Measurements from ENCODE around the gene FBXL17. TPM values are rescaled to one million over a fixed set of nuclear protein-coding genes. Genes with fewer than 3 reads are reported as not detected.

The FBXL17 gene
- total and polyA plus RNA-seq, 9 of the 15 experiments (the other 6 are each of a cell fraction or from before 2014, with no cell fraction given) = 0.32 to 5.4 (median 1.8) TPM

- H3K9me1 ChIP-seq (ENCODE audit: control insufficient read depth, insufficient read depth, low read length) = no peaks in the 10 kb centered on the region
- H3K79me2 ChIP-seq (ENCODE audit: control insufficient read depth, insufficient read depth, low read length) = peaks cover 6% of the 10 kb centered on the region; the same call in 2 of the 3 replicates
- H3K4me3 ChIP-seq = peak overlapping the region; percentile 78
- H3K9ac ChIP-seq (ENCODE audit: insufficient read depth in 1 of 2, low read depth in 2 of 2, low read length in 2 of 2) = peak overlapping the region; percentile 84 to 98
- WGBS (ENCODE audit: insufficient coverage, low coverage, missing lambda C conversion rate) = 1% methylated on average over 16 of the region's 74 CpGs
- H2AFZ ChIP-seq (ENCODE audit: low read depth, low read length) = peak overlapping the region; percentile 95
- CTCF ChIA-PET (ENCODE audit: low intra/inter-chr PET ratio) = no interaction called here
- POLR2A ChIA-PET = interaction anchor here (0.6 to 1.6 kb wide), 6 partner anchors 11 to 411 kb away, joined by 3 to 12 read pairs (median 3); no protein-coding TSS in a partner anchor
- intact Hi-C loops (cut with micrococcal nuclease) (loop anchor here (10.0 kb wide), 1 partner anchor 343 kb away; no protein-coding TSS in a partner anchor), in situ Hi-C loops (cut with MboI) (no loop called here)
- DNase-seq (ENCODE audit: extremely low read depth in 1 of 4, low spot score in 3 of 4) (peak; percentile 59 to 78 (median 63)), ATAC-seq (peak; percentile 87), FAIRE-seq (no peak)
- peak overlapping the region; percentile 87; the same call in 1 of the 2 replicates for H3K4me2 ChIP-seq (ENCODE audit: insufficient read depth, low read length)
- H4K20me1 ChIP-seq (replicated peaks; ENCODE audit: control insufficient read depth, insufficient read depth, low read length) = no peaks in the 10 kb centered on the region
- H3K9me3 ChIP-seq (replicated peaks; ENCODE audit: control insufficient read depth, insufficient read depth, low read depth, low read length) = no peaks in the 10 kb centered on the region
- peak overlapping the region; percentile 96 for H3K27ac ChIP-seq (ENCODE audit: extremely low read depth, low read depth, low read length)
- no TSS peak for BruUV-seq (replicated peaks)
- peaks cover 9 to 19% of the 10 kb centered on the region in 2 experiments for H3K4me1 ChIP-seq (replicated peaks in 1 of 2; ENCODE audit: control insufficient read depth in 2 of 2, insufficient read depth in 2 of 2, low read length in 2 of 2)
- no peaks in the 10 kb centered on the region for H3K36me3 ChIP-seq (ENCODE audit: control insufficient read depth, insufficient read depth, low read length)
- H3K27me3 ChIP-seq (ENCODE audit: control insufficient read depth in 2 of 2, insufficient read depth in 2 of 2, low read length in 2 of 2) = no peaks in the 10 kb centered on the region
- TF ChIP-seq ZNF12 (CRISPR knock-in tag; IDR thresholded peaks at IDR 0.05) = 0 out of 2 replicates have a peak, but pooled peaks have one; percentile 48
- no peak for TF ChIP-seq FOXK2 (conservative IDR thresholded peaks at IDR 0.05 in 1 of 2, IDR thresholded peaks at IDR 0.05 in 1 of 2; ENCODE audit: low read depth in 2 of 2)
- TF ChIP-seq CEBPG (CRISPR knock-in tag; IDR thresholded peaks at IDR 0.05) = no peak
- no peak for TF ChIP-seq CEBPG (tag; conservative IDR thresholded peaks at IDR 0.05 in 1 of 2, IDR thresholded peaks at IDR 0.05 in 1 of 2)
- peak; percentile 25 for TF ChIP-seq FIP1L1 (IDR thresholded peaks at IDR 0.05; ENCODE audit: low read depth, low read length, poor library complexity, severe bottlenecking)
- TF ChIP-seq POLR2B (IDR thresholded peaks at IDR 0.05; ENCODE audit: low read depth, partially characterized antibody) = peak; percentile 49
- TF ChIP-seq PHF21A (IDR thresholded peaks at IDR 0.05; ENCODE audit: borderline replicate concordance, low read depth) = no peak
- no peak for TF ChIP-seq NFIX (CRISPR knock-in tag; IDR thresholded peaks at IDR 0.05; ENCODE audit: low read depth)
- no peak for TF ChIP-seq RFX1 (IDR thresholded peaks at IDR 0.05)
- no peak for TF ChIP-seq EWSR1 (IDR thresholded peaks at IDR 0.05; ENCODE audit: borderline replicate concordance, low read depth, partially characterized antibody)
- TF ChIP-seq ELF4 (CRISPR knock-in tag; IDR thresholded peaks at IDR 0.05) = no peak
- TF ChIP-seq, protein P1, sequence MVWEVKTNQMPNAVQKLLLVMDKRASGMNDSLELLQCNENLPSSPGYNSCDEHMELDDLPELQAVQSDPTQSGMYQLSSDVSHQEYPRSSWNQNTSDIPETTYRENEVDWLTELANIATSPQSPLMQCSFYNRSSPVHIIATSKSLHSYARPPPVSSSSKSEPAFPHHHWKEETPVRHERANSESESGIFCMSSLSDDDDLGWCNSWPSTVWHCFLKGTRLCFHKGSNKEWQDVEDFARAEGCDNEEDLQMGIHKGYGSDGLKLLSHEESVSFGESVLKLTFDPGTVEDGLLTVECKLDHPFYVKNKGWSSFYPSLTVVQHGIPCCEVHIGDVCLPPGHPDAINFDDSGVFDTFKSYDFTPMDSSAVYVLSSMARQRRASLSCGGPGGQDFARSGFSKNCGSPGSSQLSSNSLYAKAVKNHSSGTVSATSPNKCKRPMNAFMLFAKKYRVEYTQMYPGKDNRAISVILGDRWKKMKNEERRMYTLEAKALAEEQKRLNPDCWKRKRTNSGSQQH (CRISPR knock-in tag; IDR thresholded peaks at IDR 0.05) = no peak
Measured at GRCh38 chr5:108381350-108381953, 446 bp downstream of the FBXL17 start.

Measured in K562 (cell line).